Ishikawa (cell line): Measurements from ENCODE around the gene COG7.

Source experiments
- CEBPB ChIP-seq: IDR thresholded peaks from 2 replicates; pipeline ENCODE4 v1.6.1; 2012
- CREB1 ChIP-seq: IDR thresholded peaks from 2 replicates; pipeline ENCODE4 v1.6.1; 2012; ENCODE audit warnings: low read depth
- EGR1 ChIP-seq: IDR thresholded peaks from 2 replicates; pipeline ENCODE4 v1.6.1; 2012
- EP300 ChIP-seq: IDR thresholded peaks from 2 replicates; pipeline ENCODE4 v1.6.1; 2012; ENCODE audit warnings: borderline replicate concordance
- FOXM1 ChIP-seq: IDR thresholded peaks from 2 replicates; pipeline ENCODE4 v1.6.1; 2012; ENCODE audit warnings: low read depth, borderline replicate concordance
- MAX ChIP-seq: IDR thresholded peaks from 2 replicates; pipeline ENCODE4 v1.6.1; 2012
- RAD21 ChIP-seq: IDR thresholded peaks from 2 replicates; pipeline ENCODE4 v1.6.1; 2012; ENCODE audit warnings: low read depth
- REST ChIP-seq: IDR thresholded peaks from 2 replicates; pipeline ENCODE4 v1.6.1; 2012; ENCODE audit warnings: low read depth, mild to moderate bottlenecking
- TAF1 ChIP-seq: IDR thresholded peaks from 2 replicates; pipeline ENCODE4 v1.6.1; 2012; ENCODE audit warnings: low read depth, mild to moderate bottlenecking
- USF1 ChIP-seq: IDR thresholded peaks from 2 replicates; pipeline ENCODE4 v1.6.1; 2012
- YY1 ChIP-seq: IDR thresholded peaks from 2 replicates; pipeline ENCODE4 v1.6.1; 2012; ENCODE audit warnings: low read depth
- ZBTB7A ChIP-seq: IDR thresholded peaks from 2 replicates; pipeline ENCODE4 v1.6.1; 2012; ENCODE audit warnings: low read depth

- TF ChIP-seq TAF1: no peak
- no peak for TF ChIP-seq EGR1
- TF ChIP-seq YY1: no peak
- no peak for TF ChIP-seq ZBTB7A
- TF ChIP-seq RAD21: no peak
- no peak for TF ChIP-seq REST
- no peak for TF ChIP-seq EP300
- TF ChIP-seq USF1: no peak
- TF ChIP-seq CEBPB: no peak
- TF ChIP-seq CREB1: no peak
- TF ChIP-seq MAX: no peak
- no peak for TF ChIP-seq FOXM1
Measured at GRCh38 chr16:23343643-23344612, 109.1 kb downstream of the COG7 start.
